ENCODE data around the gene DISP3.

- TF ChIP-seq CTCF (IDR thresholded peaks at IDR 0.05) (no peak), POLR2A (IDR thresholded peaks at IDR 0.05) (no peak)
Observed at GRCh38 chr1:11462224-11462923, 16.6 kb upstream of the DISP3 start.
